NCI-H2107 treated with DMSO at 0.1 percent for 48 hours (cell line): ENCODE results near the gene CNPY4.

Experiments
- DNase-seq: peaks from one replicate; lab custom pipeline; 2025; ENCODE audit not compliant: unreplicated experiment; lab: John Stamatoyannopoulos, UW

Gene CNPY4

GRCh38 chr7:100091411-100092181 lies 27.8 kb upstream of the CNPY4 start:
- DNase-seq, result no peak

DNA sequence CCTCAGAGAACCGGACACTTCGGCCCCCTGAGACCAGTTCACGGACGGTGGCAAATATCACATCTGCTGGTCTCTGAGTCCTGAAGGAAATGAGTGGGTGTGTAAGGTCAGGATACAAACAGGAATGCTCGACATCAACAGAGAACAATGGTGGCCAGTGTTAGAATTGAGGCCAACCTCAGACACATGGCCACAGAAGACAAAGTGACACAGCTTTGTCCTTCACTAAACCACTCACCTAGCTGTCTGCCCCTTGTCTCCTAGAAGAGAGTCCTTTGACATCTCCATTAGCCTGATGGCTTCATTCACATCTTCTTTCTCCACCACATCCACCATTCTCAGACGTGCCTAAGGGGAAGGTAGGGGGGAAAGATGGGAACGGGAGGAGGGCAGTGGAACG lies 26.4 kb upstream of the CNPY4 start:
- no peak for DNase-seq

GRCh38 chr7:100093498-100093897 lies 25.9 kb upstream of the CNPY4 start:
- DNase-seq, result no peak

DNA sequence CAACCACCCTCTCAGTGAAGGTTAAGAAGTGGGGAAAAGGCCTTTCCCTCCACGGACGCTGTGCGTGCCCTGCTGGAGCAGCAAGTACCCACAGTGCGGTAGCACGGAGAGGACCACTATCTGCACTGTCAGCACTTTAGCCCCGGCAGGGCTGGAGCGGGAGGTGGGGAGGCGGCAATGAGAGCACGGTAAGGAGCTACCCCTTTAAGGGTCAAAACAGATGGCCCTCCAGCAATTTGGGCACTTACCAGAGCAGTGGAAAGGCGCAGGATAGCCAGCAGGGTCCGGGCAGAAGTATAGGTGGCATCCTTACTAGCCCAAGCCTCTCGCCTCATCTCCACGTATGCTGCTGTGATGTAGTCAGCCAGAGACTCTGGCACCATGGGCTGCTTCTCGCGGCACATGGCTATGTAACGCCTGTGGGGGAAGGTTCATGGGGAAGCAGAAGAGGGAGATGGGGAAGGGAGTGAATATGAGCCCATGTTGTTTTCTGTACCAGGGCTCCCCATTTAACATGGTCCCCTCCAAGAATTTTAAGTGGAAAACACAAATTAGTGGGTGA lies 25.4 kb upstream of the CNPY4 start:
- DNase-seq, result no peak

GRCh38 chr7:100095289-100095688 lies 24.1 kb upstream of the CNPY4 start:
- no peak for DNase-seq

DNA sequence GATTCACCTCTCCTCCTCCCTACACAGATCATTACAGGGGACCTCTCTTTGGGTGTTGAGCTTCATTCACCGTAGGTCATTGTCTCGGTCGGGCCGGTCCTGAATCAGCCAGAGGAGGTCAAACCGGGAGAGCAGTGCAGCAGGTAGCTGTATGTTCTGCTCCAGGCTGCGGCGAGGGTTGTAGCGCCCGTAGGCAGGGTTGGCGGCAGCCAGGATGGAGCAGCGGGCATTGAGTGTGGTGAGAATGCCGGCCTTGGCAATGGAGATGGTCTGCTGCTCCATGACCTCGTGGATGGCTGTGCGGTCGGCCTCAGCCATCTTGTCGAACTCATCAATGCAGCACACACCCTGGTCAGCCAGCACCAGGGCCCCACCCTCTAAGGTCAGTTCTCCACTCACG lies 23.7 kb upstream of the CNPY4 start:
- DNase-seq, result no peak

GRCh38 chr7:100098913-100099312 lies 20.5 kb upstream of the CNPY4 start:
- no peak for DNase-seq

GRCh38 chr7:100099452-100099851 lies 20.0 kb upstream of the CNPY4 start:
- no peak for DNase-seq

- peak; percentile 78 for DNase-seq
Observed at GRCh38 chr7:100100420-100101015, 18.9 kb upstream of the CNPY4 start.

DNA sequence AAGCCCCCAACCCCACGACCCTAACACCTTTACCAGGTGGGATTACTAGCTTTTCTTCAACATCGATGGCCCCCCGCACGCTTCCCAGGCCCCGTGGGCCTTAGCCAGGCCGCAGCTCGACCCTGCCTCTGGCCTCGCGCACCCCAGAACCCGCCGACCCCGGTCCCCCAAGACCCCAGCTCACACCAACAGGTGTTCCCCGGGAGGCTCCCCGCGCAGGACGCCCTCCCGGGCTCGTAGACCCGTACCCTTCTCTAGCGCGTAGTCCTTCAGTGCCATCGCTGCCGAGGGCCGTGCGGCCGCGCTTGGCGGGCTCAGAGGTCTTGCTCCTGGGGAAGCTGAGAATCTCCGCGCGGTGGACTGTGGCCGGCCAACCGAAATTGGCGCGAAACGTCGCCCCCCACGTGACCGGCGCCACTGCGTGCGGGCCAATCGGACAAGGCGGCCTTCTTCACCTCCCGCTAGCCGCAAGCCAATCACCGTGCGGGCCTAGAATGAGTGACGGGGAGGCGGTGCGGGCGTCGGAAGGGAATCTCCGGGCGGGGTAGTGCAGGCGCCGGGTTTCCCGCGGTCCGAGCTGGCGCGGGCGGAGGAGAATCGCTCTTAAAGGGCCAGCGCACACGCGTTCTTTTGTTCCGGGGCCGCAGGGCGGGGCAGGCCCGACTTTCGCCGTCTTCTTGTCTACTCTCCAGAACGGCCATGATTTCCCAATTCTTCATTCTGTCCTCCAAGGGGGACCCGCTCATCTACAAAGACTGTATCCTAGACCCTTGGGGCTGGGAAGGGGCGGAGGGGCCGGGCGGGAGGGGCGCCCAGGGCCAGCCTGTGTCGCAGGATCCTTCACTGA lies 18.2 kb upstream of the CNPY4 start, which contains the start of the genes AP4M1 and MCM7:
Gene AP4M1 (plus strand): TSS at position 628 of the 847 bp plus-strand sequence. CDS start 72 bp downstream, at position 700.
Gene MCM7 (minus strand): TSS at position 382 of the 847 bp plus-strand sequence. CDS start 103 bp downstream, at position 279.
- peak; percentile 97 for DNase-seq

GRCh38 chr7:100102950-100103840 lies 16.2 kb upstream of the CNPY4 start:
- no peak for DNase-seq

GRCh38 chr7:100105534-100105933 lies 13.9 kb upstream of the CNPY4 start:
- DNase-seq, result no peak

- DNase-seq, result no peak
Observed at GRCh38 chr7:100106633-100107032, 12.8 kb upstream of the CNPY4 start.

GRCh38 chr7:100107125-100107737 lies 12.2 kb upstream of the CNPY4 start:
- no peak for DNase-seq

GRCh38 chr7:100107890-100108289 lies 11.5 kb upstream of the CNPY4 start:
- no peak for DNase-seq

DNA sequence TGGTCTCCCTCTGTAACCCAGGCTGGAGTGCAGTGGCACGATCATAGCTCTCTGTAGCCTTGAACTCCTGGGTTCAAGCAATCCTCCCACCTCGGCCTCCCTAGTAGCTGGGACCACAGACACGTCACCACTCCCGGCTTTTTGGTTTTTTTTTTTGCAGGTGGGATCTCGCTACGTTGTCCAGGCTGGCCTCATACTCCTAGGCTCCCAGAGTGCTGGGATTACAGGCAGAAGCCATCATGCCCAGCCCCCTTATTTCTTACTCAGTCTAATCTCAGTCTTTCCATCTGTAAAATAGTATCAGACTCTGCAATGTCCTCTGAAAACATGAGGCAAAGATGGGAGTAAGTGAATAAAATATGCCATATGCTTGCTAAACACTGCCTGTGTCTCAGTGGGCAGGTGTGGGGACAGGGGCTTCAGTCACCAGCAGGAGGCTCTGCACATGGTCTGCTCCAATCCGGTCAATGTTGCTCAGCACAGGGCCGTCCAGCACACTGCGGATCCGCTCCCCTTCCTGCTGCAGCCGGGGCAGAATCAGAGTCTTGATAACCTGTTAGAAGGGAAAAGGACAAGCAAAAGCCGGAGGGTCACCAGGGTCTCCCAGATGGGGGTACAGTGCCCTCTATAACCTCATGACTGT lies 9.8 kb upstream of the CNPY4 start:
- no peak for DNase-seq

DNA sequence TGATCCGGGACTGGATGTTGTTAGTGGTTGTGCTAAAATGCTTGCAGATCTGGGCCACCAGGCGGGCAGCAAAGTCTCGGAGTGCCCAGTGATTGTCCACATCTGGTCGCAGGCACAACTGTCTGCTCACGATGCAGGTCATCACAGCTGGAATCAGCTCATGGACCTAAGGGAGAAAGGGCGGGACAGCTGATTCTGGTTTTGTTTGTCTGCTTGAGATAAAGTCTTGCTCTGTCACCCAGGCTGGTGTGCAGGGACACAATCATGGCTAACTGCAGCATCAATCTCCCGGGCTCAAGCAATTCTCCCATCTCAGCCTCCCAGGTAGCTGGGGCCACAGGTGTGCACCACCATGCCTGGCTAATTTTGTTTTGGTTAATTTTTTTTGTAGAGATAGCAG lies 8.3 kb upstream of the CNPY4 start:
- DNase-seq, result no peak

- no peak for DNase-seq
Observed at GRCh38 chr7:100111914-100112313, 7.5 kb upstream of the CNPY4 start.

- no peak for DNase-seq
Observed at GRCh38 chr7:100115026-100115425, 4.4 kb upstream of the CNPY4 start.
